ENCODE data around the gene LPIN3.

DNA sequence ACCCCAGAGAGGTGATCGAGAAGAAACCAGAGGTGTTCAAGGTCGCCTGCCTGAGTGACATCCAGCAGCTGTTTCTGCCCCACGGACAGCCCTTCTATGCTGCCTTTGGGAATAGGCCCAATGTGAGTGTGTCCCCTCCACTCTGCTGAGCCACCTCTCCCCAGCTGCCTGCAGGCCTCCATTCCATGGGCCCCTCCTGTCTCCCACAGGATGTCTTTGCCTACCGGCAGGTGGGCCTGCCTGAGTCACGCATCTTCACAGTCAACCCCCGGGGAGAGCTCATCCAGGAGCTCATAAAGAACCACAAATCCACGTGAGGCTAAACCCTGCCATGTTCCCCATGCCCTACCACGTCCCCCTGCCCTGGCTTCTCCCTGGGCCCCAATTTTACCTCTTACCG is 17.6 kb downstream of the LPIN3 start:
- TF ChIP-seq, protein P1, sequence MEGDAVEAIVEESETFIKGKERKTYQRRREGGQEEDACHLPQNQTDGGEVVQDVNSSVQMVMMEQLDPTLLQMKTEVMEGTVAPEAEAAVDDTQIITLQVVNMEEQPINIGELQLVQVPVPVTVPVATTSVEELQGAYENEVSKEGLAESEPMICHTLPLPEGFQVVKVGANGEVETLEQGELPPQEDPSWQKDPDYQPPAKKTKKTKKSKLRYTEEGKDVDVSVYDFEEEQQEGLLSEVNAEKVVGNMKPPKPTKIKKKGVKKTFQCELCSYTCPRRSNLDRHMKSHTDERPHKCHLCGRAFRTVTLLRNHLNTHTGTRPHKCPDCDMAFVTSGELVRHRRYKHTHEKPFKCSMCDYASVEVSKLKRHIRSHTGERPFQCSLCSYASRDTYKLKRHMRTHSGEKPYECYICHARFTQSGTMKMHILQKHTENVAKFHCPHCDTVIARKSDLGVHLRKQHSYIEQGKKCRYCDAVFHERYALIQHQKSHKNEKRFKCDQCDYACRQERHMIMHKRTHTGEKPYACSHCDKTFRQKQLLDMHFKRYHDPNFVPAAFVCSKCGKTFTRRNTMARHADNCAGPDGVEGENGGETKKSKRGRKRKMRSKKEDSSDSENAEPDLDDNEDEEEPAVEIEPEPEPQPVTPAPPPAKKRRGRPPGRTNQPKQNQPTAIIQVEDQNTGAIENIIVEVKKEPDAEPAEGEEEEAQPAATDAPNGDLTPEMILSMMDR (IDR thresholded peaks at IDR 0.05; ENCODE audit: borderline replicate concordance, extremely low read depth, low read length, poor library complexity, severe bottlenecking): no peak
- TF ChIP-seq EZH2 (IDR thresholded peaks at IDR 0.05; ENCODE audit: borderline replicate concordance, low read depth, low read length, severe bottlenecking): no peak

Measured in DND-41 (cell line).